Breast epithelium (tissue), 4 donors: ENCODE results near the gene KLF15. TPM values are rescaled to one million over a fixed set of nuclear protein-coding genes. Genes with fewer than 3 reads are reported as not detected.

ENCODE experiments used
- DNase-seq, 2 donors: peaks; one replicate each; pipeline ENCODE4 v3.0.0-alpha.2; 2019; ENCODE audit warnings: low spot score in 2 of 2
- H3K27ac ChIP-seq, 2 donors: fragments of 200-600 bp; sonication (generic) in 1 of 2; one replicate each; pipeline ENCODE4 v1.5.1; 2016 to 2019; ENCODE audit warnings: mild to moderate bottlenecking in 1 of 2
- H3K27me3 ChIP-seq, 2 donors: fragments of 200-600 bp; sonication (generic) in 1 of 2; one replicate each; pipeline versions ENCODE4 v1.5.1 to v1.6.0; 2017 to 2019; ENCODE audit warnings: control low read depth in 1 of 2, mild to moderate bottlenecking in 1 of 2
- H3K36me3 ChIP-seq: fragments of 200-600 bp; one replicate; pipeline ENCODE4 v1.5.1; 2019
- H3K4me1 ChIP-seq, 2 donors: fragments of 200-600 bp; sonication (generic); one replicate each; pipeline ENCODE4 v1.5.1; 2016 to 2019; ENCODE audit warnings: control low read depth in 1 of 2
- H3K4me3 ChIP-seq, 3 donors: fragments of 200-600 bp; sonication (generic); 1 replicate in 2 of 3; 2 replicates in 1 of 3; pipeline ENCODE4 v1.5.1; 2016 to 2019; ENCODE audit warnings: mild to moderate bottlenecking in 3 of 3, moderate library complexity in 2 of 3
- H3K9me3 ChIP-seq, 2 donors: fragments of 200-600 bp; sonication (generic) in 1 of 2; one replicate each; pipeline ENCODE4 v1.5.1; 2016 to 2019; ENCODE audit warnings: control low read depth in 1 of 2
- CTCF ChIP-seq, 3 donors: fragments of 450-650 bp; IDR thresholded peaks; one replicate each; pipeline ENCODE4 v1.5.1; 2016 to 2017; ENCODE audit warnings: antibody characterized with exemption in 3 of 3, mild to moderate bottlenecking in 3 of 3, moderate library complexity in 3 of 3
- POLR2A ChIP-seq: fragments of 450-650 bp; IDR thresholded peaks from one replicate; pipeline ENCODE4 v1.6.1; 2016; ENCODE audit warnings: antibody characterized with exemption, mild to moderate bottlenecking, moderate library complexity
- POLR2AphosphoS5 ChIP-seq, 3 donors: sonication (generic); formaldehyde crosslinking; IDR thresholded peaks; one replicate each; pipeline ENCODE4 v1.6.1; 2017; ENCODE audit warnings: antibody characterized with exemption in 3 of 3
- intact Hi-C: fragments of 100-400 bp; cut with DNase I; formaldehyde crosslinking; loops from one replicate; pipeline ENCODE4 v1.15.1; 2023; ENCODE audit warnings: low total_unique reads
- total RNA-seq, 3 donors: library from RNA; depleted of rRNA; stranded (reverse); fragments of >200 nt; gene quantifications; one replicate each; pipeline ENCODE4 v1.1.0, GENCODE V29; 2016

The KLF15 gene
- total RNA-seq, 3 donors from 2014 or later, result 36.3 to 129 (median 44.2) TPM

GRCh38 chr3:126300001-126300760, 57.0 kb downstream of the KLF15 start:
- H3K9me3 ChIP-seq, result peaks cover 0 to 11% of the 10 kb centered on the region in 2 donors
- no peaks in the 10 kb centered on the region for H3K27me3 ChIP-seq
- no peaks in the 10 kb centered on the region for H3K4me1 ChIP-seq
- H3K4me3 ChIP-seq, result no peak overlapping the region
- intact Hi-C loops, result no loop called here
- H3K27ac ChIP-seq, result no peak overlapping the region
- TF ChIP-seq CTCF (IDR thresholded peaks at IDR 0.05) (no peak), POLR2A (no peak), POLR2AphosphoS5 (IDR thresholded peaks at IDR 0.05) (no peak)
- no peak for DNase-seq
- H3K36me3 ChIP-seq, result no peaks in the 10 kb centered on the region

DNA sequence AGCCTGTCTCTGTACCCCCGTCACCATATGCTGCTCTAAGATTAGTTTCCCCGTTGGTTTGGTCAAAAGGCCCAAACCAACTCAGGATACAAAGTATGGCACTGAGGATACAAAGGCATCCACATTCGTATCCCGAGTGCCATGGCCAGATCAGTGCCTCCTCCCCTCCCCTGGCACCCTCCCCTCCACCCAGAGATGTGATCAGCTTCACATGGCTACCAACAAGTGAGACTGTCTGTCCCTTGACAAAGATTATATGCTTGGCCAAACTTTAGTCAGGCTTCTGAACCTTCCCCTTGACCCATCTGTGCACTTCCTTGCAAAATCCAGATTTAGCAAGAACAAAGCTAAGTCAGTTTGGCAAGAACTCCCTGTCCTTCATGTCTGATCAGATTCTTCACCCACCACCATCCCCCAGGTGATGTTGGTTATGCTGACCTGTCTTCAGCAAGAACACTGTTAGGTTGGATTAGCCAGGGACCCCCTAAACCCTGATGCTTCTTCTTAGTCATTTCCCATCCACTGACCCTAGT, 61.7 kb downstream of the KLF15 start:
- Histone ChIP-seq H3K36me3 (no peaks in the 10 kb centered on the region), H3K9me3 (no peaks in the 10 kb centered on the region), H3K4me1 (no peaks in the 10 kb centered on the region), H3K27me3 (no peaks in the 10 kb centered on the region), H3K27ac (no peak overlapping the region), H3K4me3 (no peak overlapping the region)
- intact Hi-C loops, result no loop called here
- DNase-seq, result no peak
- no peak for TF ChIP-seq CTCF (IDR thresholded peaks at IDR 0.05)
- TF ChIP-seq POLR2A, result no peak
- TF ChIP-seq POLR2AphosphoS5 (IDR thresholded peaks at IDR 0.05), result no peak

DNA sequence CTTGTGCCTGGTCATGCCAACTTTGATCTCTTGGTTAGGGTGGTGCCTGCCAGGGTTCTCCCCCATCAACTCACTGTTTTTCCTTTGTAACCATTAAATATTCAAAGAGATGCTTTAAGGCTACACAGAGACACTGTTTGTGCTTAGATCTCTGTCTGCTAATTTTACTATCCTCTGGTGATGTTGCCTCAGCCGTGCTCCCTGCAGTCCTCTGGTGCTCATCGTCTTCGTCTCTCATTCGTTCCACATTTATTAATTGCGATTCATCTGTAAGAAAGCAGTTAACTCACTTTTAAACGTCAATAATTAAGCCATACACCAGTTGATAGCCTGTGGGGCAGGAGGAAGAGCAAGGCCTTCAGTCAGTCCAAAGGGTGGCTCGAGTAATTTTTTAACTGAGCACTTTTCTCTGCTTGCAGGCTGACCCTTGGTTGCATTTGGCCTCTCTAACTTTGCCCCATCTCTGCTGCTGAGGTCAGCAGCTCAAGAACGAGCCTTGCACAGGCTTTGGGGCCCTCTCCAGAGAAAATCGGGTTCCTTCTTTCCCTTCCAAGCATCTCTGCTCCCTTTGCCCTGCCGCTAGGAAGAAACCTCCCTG, 62.9 kb downstream of the KLF15 start:
- no peak for TF ChIP-seq POLR2AphosphoS5 (IDR thresholded peaks at IDR 0.05)
- TF ChIP-seq POLR2A, result no peak
- no peak for TF ChIP-seq CTCF (IDR thresholded peaks at IDR 0.05)
- intact Hi-C loops, result no loop called here
- Histone ChIP-seq H3K9me3 (no peaks in the 10 kb centered on the region), H3K36me3 (no peaks in the 10 kb centered on the region), H3K4me1 (no peaks in the 10 kb centered on the region), H3K27me3 (no peaks in the 10 kb centered on the region), H3K4me3 (no peak overlapping the region), H3K27ac (no peak overlapping the region)
- no peak for DNase-seq

DNA sequence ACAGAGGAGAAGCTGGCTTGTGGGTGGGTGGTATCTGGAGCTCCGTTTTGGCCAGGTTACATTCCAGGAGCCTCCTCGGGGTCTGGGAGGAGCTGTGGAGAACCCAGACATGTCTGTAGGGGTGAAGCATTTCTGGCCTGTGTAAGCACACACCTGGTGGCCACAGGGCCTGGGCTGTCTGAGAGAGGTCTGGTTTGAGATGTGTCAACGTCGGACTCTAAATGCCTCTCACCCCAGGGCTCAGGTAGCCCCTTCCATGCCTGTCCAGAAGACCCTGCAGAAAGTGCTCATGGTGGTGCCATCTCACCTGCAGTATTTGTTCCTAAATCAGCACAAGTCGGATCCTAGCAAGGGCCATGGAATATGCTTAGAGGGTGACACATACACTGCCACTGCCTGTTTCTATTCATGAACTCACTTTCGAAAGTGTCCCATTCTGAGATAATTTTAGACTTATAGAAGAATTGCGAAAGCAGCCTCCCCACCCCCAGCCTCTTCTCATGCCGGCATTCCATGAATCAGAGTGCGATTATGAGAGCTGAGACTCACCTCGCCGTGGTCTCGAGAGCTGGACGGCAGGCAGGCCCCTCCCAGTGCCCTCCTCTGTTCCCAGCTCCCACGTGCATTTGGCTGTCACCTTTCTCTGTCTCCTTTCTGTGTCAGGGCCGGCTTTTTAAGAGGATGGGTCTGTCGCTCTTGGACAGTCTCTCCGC, 63.7 kb downstream of the KLF15 start:
- intact Hi-C loops, result no loop called here
- H3K27me3 ChIP-seq, result no peaks in the 10 kb centered on the region
- no peak overlapping the region for H3K4me3 ChIP-seq
- peak in 1 of 2 donors; percentile 13 for DNase-seq
- no peaks in the 10 kb centered on the region for H3K36me3 ChIP-seq
- H3K27ac ChIP-seq, result no peak overlapping the region
- H3K4me1 ChIP-seq, result no peaks in the 10 kb centered on the region
- TF ChIP-seq POLR2A (no peak), POLR2AphosphoS5 (IDR thresholded peaks at IDR 0.05) (no peak), CTCF (IDR thresholded peaks at IDR 0.05) (no peak)
- H3K9me3 ChIP-seq, result no peaks in the 10 kb centered on the region

Other genes starting within 250 kb of the KLF15 start
- gene ALDH1L1, start 176.8 kb downstream of the KLF15 start, total RNA-seq, result 10 to 100 TPM; 10.8 to 88.3 (median 29.0) TPM
- not detected for gene CFAP100, start 37.5 kb upstream of the KLF15 start, total RNA-seq
- gene ZXDC, start 118.5 kb upstream of the KLF15 start, total RNA-seq, result 10 to 100 TPM; 37.6 to 42.4 (median 39.0) TPM
- not detected for gene UROC1, start 160.4 kb upstream of the KLF15 start, total RNA-seq
- under 1 TPM in 2 of 3 donors, not detected in 1; 0.29 to 0.80 TPM for gene CHST13, start 166.7 kb upstream of the KLF15 start, total RNA-seq
- not detected for gene C3orf22, start 201.5 kb upstream of the KLF15 start, total RNA-seq